HG03175 (cell line): Measurements from ENCODE around the gene CYTL1.
"Not testable (repeated sequence)": the region's sequence is repeated elsewhere in the genome, so short reads cannot be mapped to it uniquely, and the experiment has no call there.

Experiments used
- ATAC-seq: cut with Tn5 transposase; IDR thresholded peaks from one replicate; pipeline ENCODE4 v1.9.1; 2021; ENCODE audit warnings: mild to moderate bottlenecking, moderate library complexity; ENCODE audit not compliant: unreplicated experiment

CYTL1 gene

GRCh38 chr4:5003918-5004317 is 15.3 kb downstream of the CYTL1 start:
- no peak for ATAC-seq

- no peak for ATAC-seq
These were observed 15.8 kb downstream of the CYTL1 start for GRCh38 chr4:5003372-5003857.

- ATAC-seq: not testable (repeated sequence)
These were observed 17.6 kb downstream of the CYTL1 start for GRCh38 chr4:5001641-5002040.

GRCh38 chr4:4996935-4997334 is 22.3 kb downstream of the CYTL1 start:
- not testable (repeated sequence) for ATAC-seq

GRCh38 chr4:4995908-4996265 is 23.4 kb downstream of the CYTL1 start:
- no peak for ATAC-seq

- no peak for ATAC-seq
These were observed 24.0 kb downstream of the CYTL1 start for GRCh38 chr4:4995103-4995907.

- no peak for ATAC-seq
These were observed 24.8 kb downstream of the CYTL1 start for GRCh38 chr4:4994312-4995097.

- ATAC-seq: no peak
These were observed 26.4 kb downstream of the CYTL1 start for GRCh38 chr4:4992833-4993232.

- ATAC-seq: no peak
These were observed 27.6 kb downstream of the CYTL1 start for GRCh38 chr4:4991541-4992099.

GRCh38 chr4:4990857-4991540 is 28.3 kb downstream of the CYTL1 start:
- ATAC-seq: no peak

GRCh38 chr4:4990329-4990728 is 28.9 kb downstream of the CYTL1 start:
- ATAC-seq: no peak

GRCh38 chr4:4989083-4989622 is 30.1 kb downstream of the CYTL1 start:
- ATAC-seq: no peak

GRCh38 chr4:4987656-4988055 is 31.6 kb downstream of the CYTL1 start:
- no peak for ATAC-seq

GRCh38 chr4:4986841-4987240 is 32.4 kb downstream of the CYTL1 start:
- ATAC-seq: no peak

GRCh38 chr4:4985844-4986243 is 33.4 kb downstream of the CYTL1 start:
- no peak for ATAC-seq

- no peak for ATAC-seq
These were observed 34.2 kb downstream of the CYTL1 start for GRCh38 chr4:4985036-4985435.

GRCh38 chr4:4984186-4984585 is 35.1 kb downstream of the CYTL1 start:
- ATAC-seq: no peak

- no peak for ATAC-seq
These were observed 37.4 kb downstream of the CYTL1 start for GRCh38 chr4:4981827-4982226.

GRCh38 chr4:4981427-4981826 is 37.8 kb downstream of the CYTL1 start:
- no peak for ATAC-seq

- ATAC-seq: no peak
These were observed 38.5 kb downstream of the CYTL1 start for GRCh38 chr4:4980621-4981230.
